G401.6 (cell line): ENCODE results near the gene IP6K3.
A peak's percentile ranks its signal among the peaks of the same experiment; 100 is the strongest.

Experiments used
- FAIRE-seq: peaks from 2 replicates; lab custom pipeline; 2012; peaks lifted over from hg19 to GRCh38; lab: Jason Lieb, UNC

IP6K3 gene

DNA sequence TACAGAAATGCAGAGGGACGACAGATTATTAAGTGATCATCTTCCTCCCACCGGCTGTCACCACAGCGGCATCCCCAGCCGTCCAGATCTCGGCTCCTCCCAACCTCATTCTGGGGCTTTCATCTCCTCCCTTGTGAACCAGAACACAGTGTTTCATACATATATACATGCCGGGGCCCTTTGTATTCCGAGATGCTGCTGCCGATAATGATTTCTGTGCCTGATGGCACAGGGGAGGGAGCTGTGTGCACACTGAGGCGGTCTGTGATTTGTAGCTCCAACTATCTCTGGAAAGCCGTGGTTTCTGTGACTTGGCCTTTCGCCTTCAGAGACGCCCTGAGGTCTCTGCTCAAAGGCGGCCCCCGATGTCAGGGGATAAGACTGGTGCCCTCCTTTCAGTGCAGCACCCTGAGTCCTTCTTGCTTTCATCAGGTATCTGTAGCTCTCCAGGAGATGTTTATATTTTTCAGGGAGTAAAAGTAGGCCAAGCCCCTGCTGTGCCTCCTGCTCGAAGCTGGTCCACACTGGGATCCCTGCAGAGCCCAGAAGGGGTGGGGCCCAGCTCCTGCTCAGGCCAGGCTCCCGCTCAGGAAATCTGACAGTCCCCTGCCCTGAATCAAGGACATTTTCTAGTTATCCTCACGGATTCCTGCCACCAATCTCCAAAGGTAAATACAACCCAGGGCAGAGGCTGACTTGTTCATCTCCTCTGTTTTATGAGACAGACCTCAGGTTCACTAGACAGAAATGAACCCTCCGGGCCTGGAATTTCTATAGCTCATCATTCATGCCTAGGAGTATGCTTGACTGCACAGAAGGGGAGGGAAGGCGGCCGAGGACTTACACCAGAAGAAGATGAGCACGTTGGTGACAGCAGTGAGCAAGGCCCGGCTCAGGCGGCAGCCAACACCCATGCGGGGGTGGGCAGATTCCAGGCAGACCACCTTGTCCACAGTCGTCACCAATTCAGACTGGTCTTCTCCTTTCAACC lies 31.0 kb upstream of the IP6K3 start:
- no peak for FAIRE-seq

DNA sequence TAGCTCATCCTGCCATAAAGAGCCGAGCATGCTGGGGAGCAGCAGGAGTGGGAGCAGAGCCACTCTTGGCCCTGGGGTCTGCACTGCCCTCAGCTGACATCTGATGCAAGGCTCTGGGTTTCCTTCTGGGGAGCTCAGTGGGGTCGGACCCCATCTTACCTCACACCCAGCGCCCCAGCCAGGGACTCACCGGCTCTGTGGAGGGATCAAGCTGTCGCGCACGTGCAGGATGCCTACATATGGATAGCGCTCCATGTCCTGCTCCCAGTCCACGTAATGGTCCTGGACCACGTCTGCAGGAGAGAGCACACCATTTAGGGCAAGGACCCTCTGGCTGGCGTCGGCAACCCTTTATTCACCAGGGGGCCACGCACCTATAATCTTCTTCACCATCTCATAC lies 30.1 kb upstream of the IP6K3 start:
- FAIRE-seq, result no peak

DNA sequence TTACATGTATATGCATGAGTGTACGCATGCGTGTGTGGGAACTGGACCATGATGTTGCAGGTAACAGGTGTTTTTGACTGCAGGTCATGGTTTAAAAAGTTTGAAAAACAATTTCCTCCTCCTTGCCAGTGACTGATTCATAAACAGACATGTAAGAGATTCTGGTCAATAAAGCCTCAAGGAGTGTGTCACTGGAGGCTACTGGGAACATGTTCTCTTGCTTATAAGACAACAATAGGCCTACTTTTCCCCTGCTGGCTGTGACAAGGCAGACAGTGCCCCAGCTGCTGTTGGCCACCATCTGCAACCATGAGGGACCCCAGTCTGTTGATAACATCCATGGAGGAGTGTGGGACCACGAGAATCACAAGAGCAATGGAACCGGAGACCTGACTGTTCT lies 29.5 kb upstream of the IP6K3 start:
- no peak for FAIRE-seq

DNA sequence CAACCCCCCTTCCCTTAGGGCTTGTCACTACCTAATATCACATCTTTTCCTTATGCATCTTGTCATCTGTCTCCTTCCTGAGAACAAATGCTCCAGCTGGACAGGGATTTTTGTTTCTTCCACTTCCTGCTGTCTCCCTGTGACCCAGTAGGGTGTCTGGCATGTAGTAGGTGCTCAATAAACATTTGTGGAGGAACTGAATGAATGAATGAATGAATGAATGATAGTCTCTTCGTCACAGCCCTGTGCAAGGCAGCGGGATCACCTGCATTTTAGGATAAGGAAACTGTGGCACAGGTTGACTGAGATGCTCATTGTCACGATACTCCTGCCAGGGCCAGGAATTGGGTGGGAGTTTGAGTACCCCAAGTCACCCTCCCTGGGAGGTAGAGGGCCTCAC lies 28.1 kb upstream of the IP6K3 start:
- no peak for FAIRE-seq

DNA sequence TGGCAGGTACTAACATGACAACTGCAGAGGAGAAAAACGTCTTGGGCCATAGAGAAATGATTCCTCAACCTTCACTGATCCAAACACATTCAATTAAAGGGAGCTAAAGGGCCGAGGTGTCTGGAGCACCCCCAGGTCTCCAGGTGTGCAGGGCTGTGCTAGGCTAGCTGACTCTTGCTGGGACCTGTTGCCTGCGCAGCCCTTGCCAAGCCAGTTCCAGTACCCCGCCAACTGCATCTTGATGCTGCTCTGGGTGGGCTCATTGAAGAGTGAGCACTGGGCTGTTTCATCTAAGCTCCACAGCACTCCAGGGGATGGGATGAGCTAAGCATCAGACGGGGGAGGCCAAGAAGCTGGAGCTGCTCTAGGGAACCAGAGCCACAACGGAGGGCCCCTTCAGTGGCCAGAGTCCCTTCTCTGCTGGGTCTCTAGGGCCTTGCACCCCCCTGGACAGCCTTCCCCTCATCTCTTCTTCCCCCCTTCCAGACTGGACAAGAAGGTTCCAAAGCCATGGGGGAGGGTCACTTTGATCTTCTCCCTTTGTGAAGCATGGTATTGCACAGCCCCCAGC lies 26.3 kb upstream of the IP6K3 start:
- no peak for FAIRE-seq

DNA sequence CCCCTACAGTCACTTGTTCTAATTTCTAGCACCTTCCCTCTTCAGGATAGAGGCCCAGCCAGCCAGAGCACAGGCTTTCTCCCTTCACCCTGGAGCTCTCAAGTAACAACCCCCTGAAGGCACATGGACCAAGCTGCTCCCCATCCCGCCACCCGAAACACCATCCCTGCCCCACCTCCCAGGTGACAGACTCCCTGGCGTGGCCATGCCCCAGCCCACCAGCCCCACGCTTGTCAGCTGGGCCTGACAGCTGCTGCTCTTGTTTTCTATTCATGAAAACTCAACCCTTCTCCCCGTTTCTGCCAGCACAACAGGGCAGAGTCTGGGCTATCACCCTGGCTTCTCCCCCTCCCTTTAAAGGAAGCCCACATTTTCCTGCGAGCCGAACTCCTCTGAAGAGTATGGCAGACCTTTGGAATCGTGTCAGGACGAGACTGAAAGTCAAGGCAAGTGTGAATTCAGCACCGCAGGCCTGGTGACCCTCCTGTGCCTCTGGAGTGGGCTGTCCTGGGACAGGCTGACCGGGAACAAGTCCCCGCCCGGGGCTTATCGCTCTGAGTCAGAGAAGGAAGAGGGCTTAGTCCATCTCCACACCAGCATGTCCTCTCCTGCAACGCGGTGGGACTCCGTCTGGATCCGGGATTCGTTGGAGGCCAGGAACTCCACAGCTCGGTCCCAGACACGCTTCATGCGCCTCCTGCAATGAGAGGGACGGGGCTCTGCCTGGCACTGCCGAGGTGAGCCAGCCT lies 25.6 kb upstream of the IP6K3 start:
- no peak for FAIRE-seq

DNA sequence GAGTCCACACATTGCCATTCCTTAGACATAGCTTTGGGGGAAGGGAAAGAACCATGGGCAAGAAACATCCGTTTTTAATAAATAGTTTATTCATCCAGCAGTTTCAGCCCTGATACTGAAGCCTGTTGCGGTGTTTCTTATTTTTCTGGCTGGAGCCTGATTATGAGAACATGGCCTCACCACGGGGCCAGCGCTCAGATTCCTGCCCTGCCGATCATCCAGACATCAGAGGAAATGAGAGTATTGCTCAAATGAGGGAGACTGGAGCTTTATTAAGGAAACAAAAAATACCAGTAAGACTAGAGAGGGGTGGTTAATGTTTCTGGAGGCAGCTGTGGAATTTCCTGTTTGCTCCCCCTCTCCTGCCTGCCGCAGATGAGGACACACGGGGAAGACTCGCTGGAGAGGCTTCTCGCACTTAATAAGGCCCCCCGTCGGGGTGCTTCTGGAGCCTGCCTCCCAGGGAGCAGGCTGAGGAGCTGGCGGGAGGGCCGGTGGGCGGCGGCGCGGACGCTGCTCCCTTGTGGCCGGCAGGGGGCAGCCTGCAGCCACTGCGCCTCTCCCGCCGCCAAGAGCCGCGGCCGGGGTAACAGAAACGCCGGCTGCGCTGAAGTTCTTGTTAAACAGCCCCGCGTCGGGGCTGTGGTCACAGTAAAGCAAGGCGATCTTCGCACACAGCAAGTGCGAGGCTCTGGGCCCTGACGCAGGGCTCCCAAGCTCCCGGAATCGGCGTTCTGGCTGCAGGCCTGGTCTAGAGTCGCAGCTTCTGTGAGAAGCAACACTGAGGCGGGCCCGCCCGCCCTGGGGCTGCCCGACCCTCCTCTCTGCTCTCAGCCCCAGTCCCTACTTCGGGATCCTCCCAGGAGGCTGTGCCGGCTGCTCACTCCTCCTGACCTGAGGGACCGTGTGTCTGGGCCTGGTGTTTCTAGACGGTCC lies 24.7 kb upstream of the IP6K3 start:
- FAIRE-seq, result peak; percentile 89

DNA sequence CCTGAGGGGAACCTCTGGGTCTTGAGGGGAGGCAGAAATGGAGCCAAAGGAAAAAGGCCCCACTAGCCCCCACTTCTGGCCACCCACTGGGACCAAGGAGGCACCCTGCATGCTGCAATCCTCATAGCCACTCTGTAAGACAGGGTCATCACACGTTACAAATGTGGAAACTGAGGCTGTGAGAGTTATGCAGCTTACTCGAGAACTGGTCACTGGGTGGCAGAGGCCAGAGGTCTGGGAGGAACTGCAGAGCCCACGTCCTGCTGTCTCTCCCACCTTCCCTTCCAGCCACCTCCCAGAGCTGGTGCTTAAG lies 24.1 kb upstream of the IP6K3 start:
- FAIRE-seq, result no peak

DNA sequence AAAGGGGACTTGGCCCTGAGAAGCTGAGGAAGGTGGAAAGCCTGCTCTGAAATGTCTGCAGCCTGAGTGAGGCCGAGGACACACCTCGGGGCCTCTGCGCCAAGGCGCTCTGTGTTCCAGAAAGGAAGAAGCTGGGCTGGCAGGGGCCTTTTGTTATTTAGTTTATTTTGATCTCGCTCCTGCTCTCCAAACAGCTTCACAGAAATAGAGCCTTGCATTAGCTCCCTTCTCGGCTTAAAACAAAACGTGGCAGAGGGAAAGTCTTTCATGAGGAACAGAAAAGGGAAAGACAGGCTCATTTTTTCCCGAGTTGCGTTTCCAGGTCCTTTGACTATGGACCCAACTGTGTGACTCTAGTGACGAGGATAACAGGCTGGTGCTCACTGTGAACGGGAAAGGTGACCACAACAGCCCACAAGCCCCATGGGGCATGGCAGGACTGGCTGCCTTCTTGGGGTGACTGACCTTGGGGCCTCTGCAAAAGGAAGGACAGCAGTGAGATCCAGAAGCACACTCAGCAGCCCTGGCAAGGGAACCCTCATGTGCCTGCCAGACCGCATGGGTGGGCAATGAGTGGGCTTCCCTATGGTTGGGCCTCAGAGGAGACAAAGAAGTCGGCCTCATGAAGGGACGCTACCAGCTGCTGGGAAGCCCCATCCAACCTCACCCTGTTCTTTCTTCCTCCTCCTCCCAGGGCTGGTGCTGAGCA lies 23.6 kb upstream of the IP6K3 start:
- no peak for FAIRE-seq

DNA sequence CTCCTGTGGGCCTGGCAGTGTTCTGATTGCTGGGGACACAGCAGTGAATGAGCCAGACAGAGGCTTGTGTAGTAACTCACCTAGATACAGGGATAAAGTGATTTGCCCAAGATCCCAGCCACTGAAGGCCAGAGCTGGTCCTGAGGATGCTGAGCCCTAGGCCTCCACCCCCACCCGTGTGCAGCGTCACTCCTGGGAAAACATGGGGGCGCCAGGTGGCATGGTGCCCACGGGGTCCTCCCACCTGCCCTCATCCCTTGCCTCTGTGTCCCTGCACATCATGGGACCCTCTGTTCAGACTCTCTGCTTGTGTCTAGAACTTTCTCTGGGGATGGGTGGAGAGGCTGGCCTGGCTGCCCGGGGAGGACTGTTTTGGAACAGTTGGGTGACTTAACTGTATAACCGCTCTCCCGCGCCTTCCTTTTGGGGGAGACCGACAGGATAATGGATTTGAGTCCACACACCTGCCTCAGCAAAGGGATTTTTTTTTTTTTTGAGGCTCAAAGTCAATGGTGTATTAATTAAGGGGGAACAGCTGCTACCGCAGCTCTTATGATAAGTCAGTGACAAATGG lies 22.6 kb upstream of the IP6K3 start:
- no peak for FAIRE-seq

DNA sequence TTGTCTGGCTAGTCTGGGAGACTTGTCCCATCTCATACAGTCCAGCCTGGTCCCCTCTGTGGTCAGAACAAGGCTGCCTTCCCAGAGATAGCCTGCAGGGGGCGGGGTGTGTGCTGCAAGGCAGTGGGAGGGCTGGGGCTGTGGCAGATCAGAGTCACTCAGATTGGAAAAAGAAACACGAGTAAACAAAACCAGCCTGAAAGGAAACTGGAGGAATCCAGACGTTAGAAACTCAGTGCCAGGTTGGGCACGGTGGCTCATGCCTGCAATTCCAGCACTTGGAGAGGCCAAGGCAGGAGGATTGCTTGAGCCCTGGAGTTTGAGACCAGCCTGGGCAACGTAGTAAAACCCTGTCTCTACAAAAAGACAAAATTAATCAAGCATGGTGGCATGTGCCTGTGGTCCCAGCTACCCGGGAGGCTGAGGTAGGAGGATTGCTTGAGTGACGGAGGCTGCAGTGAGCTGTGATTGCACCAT lies 22.0 kb upstream of the IP6K3 start:
- FAIRE-seq, result peak; percentile 54

DNA sequence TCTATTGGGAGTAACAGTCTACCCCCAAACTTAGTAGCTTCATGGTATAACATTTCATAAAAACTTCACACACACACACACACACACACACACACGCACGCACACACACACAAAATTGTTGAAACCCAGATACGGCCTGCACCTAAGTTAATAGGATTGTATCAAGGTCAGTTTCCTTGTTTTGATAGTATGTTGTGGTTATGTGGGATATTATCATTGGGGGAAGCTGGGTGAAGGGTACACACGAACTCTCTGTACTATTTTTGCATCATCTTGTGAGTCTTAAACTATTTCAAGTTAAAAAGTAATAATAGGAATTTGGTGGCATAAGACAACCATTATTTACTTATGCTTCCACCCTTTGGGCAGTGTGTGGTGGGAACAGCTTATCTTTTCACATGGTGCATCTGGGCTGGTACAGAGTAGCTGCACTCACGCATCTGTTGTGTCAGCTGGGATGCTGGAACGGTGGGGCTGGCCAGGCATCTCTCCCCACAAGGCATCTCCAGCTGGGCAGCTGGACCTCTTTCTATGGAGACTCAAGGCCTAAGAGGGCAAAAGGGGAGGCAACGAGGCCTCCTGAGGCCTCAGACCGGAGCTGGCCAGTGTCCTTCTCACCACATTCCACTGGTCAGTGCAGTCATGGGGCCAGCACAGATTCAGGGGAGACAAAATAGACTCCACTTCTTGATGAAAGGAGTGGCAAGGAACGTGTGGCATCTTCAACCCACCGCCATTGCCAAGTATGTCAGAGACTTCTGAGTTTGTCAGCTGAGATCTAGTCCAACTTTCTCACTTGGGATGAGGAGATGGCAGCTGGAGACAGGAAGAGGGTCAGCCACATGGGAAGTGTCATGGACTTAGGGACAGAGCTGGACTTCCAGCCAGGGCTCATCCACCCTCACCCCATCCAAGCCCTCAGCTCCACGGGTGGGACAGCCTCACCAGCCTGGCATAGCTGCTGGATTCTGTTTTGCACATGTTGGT lies 20.5 kb upstream of the IP6K3 start:
- no peak for FAIRE-seq

DNA sequence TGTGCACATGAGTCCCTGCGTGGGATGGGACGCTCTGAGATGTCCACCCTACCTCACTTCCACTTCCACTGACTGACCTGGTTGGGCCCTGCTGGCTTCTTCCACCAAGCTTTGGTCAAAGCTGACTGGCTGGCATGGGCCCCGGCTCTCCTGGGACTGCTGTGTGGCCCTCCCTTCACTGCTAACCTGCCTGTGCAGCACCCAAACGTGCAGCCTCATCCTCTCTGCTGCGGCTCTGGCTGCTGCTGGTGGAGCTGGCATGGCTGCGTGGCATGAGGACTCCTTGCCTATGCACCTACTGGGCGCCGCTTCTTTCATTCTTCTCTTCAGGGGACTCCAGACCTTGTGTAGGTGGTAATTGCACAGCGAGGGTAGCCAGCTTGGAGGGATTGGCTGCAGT lies 18.7 kb upstream of the IP6K3 start:
- FAIRE-seq, result no peak

DNA sequence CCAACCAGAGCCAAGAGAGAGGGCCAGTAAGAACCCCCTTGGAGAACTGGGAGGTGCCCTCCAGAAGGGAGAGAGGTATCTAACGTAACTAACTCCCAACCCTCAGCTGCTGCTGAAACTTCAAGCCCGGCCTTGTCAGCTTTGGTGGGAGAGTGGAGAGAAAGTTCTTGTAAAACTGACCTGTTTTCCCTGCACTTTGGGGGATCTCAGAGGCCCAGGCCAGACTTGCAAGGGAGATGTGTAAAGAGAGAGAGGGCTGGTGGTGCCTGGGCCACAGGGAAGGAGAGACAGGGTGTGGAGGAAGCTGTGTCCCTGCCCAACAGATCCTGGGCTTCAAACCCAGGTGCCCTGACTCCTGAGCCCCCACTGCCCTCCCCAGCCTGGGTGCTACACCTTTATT lies 17.3 kb upstream of the IP6K3 start:
- no peak for FAIRE-seq

DNA sequence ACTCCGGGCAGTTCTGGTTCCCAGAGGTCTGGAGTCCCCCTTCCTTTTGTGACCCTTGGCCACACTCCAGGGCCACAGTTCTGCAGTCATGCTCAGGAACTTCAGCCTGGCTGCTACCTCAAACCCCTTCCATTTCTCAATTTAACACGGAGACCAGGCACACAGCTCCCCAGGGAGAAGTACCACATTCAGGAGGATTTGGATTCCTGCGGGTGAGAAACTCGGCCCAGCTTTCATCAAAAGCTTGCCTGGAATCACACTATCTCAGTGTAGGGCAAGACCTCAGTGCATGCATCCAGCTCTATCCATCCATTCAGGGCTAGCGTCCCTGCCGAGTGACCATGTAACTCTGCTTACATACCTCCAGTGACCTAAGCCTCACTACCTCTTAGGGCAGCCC lies 16.8 kb upstream of the IP6K3 start:
- no peak for FAIRE-seq

DNA sequence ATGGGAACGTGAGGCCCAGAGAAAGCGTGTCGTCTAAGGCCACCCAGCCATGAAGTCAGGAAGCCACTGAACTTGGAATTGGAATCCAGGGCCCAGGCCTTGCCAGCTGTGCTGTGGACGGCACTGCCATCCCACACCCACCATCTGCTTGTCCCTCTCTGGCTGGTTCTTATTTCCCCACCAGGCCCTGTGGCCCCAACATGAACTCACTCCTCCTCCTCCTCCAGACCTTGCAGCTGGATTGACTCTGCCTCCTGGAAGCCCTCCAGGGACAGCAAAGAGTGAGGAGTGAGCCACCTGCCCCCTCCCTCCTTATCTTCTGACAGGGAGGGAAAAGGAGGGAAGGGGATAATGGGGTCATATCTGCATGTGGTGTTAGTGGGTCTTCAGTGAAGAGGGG lies 16.0 kb upstream of the IP6K3 start:
- no peak for FAIRE-seq

DNA sequence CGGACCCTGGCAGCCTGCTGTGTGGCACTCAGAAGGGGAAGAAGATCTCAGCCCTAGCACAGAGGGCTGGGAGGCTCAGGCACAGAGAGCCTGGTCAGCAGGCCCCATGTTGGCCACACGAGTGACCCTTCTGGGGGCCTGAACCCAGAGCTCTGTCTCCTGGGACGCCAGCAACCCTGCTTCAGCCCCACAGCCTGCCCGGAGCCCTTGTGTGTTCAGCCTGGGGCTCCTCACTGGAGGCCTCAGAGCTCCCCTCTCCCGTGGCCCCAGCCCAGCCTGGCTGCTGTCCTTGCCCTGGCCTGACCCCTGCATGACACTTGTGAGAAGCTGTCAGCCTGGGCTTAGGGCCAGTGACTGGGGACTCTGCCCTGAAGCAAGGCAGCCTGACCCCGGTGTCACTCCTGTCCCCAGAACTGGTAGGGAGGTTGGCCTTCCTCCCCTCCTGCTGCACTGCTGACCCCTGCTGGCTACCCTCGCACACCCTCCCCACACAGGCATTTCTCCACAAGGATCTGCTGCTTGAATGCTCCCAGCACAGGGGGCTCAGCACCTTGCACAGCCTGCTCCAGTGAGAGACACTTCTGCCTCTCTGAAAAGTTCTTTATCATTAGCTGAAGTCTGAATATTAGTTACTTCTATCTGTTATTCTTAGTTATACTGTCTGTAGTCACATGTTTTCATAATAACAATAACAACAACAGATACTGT lies 15.4 kb upstream of the IP6K3 start:
- no peak for FAIRE-seq

DNA sequence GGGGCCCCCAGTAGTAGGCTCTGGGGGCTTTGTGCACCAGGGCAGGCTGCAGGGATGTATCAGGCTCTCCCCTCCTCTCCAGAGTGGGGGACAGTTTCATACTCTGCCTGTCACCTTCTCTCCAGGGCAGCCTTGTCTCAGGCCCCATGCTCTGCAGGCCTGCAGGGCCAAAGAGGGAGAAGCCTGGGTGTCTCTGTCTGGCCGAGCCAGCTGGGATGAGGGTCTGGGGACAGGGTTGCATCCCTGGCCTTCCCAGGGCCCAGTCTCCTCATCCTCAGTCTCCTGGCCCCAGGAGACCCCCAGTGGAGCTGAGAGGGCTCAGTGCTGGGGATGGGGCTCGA lies 14.8 kb upstream of the IP6K3 start:
- FAIRE-seq, result no peak

DNA sequence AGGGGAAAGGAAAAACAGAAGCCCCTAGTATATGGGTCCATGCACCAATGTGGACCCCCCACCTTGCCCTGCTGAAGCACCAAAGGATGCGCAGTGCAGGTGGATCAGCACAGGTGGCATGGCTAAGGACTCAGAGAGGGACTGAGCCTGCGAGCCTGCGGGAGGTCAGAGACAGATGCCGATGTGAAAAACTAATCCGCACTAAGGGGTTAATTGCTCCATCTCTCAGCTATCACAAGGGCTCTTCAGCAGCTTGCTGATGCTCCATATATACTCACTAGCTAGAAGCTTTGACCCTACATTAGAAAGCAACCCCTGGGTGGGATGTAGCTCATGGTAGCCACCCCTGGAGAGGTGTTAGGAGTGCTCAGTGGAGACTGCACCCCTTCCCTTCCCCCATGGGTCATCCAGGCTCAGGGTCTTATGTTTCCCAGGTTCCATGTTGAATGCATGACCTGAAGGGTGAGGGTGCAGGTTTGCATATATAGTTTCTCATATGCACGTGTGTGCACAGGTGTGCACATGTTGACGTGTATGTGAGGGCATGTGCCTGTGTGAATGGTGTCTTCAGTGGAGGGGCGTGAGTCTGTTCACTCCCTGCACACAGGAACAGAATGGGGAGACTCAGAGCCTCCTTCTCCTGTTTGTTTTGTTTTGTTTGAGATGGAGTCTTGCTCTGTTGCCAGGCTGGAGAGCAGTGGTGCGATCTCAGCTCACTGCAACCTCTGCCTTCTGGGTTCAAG lies 13.4 kb upstream of the IP6K3 start:
- FAIRE-seq, result no peak
